Diencephalon (tissue), 1 donor: Measurements from ENCODE around the gene FOXL2NB. TPM values are rescaled to one million over a fixed set of nuclear protein-coding genes. Genes with fewer than 3 reads are reported as not detected.

ENCODE experiments used
- total RNA-seq: library from RNA; depleted of rRNA; stranded (reverse); fragments of >200 nt; gene quantifications from one replicate; pipeline ENCODE4 v1.2.3, GENCODE V29; 2014

Gene FOXL2NB
- 0.46 TPM for total RNA-seq

DNA sequence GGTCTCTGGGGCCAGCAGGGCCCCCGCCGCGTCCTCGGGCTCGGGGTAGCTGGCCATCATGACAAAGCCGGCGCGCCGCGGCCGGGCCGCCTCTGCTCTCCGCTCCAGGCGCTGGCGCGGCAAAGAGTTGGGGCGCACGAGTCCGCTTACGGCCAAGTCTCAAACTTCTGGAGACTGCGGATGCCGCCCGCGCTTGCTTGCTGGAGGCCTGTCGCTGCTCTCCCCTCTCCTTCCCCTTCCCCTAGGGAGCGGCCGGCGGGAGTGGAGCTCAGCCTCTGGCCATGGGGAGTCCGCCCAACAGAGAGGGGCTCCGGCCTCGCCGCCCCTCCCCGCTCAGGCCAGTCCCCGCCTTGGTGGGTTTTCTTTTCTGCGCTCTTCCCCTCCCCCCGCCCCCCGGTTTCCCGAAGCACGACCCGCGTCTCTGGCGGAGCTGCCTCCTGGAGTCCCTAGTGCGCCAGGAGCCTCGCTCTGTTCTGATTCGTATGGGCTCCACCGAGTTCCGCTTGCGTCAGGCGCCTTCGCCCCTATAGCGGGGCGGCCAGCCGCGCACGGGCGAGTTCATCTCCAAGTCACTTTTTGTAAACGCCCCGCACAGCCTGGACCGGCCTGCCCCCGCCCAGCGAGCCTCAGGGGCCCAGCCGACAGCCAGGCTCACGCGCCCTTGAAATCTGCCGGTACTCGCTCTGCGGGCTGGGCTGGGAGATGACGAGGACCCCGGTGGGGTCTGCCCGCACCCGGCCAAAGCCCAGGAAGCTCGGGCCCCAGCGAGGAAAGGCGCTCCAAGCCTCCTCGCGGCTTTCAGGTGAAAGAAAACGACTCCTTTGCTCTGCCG lies at the start of gene FOXL2NB, which contains the start of gene FOXL2:
Gene FOXL2NB (plus strand): TSS at position 555 of the 832 bp plus-strand sequence. CDS start 148 bp downstream, at position 703.
Gene FOXL2 (minus strand): TSS at position 475 of the 832 bp plus-strand sequence. CDS start 415 bp downstream, at position 60.

Other genes with a start within 250 kb of the FOXL2NB start
- 52.6 TPM for gene PIK3CB, start 112.3 kb upstream of the FOXL2NB start, total RNA-seq
- 0.46 TPM for gene FOXL2, start 80 bp upstream of the FOXL2NB start, total RNA-seq
- not detected for gene PRR23A, start 59.1 kb downstream of the FOXL2NB start, total RNA-seq
- not detected for gene PRR23B, start 73.7 kb downstream of the FOXL2NB start, total RNA-seq
- gene PRR23C, start 97.7 kb downstream of the FOXL2NB start, total RNA-seq, result not detected